Mucosa of rectum (tissue), 2 donors: Measurements from ENCODE around the gene TMEM115.

ENCODE experiments used
- H3K27ac ChIP-seq, 2 donors: one replicate each; pipeline ENCODE4 v1.7.0; 2013; ENCODE audit warnings: inconsistent platforms in 2 of 2, low read depth in 2 of 2, low read length in 2 of 2
- H3K27me3 ChIP-seq, 2 donors: one replicate each; pipeline ENCODE4 v1.7.0; 2013; ENCODE audit warnings: low read length in 2 of 2; ENCODE audit not compliant: control insufficient read depth in 2 of 2, insufficient read depth in 2 of 2
- H3K36me3 ChIP-seq, 2 donors: one replicate each; pipeline ENCODE4 v1.7.0; 2013; ENCODE audit warnings: low read length in 2 of 2; ENCODE audit not compliant: control insufficient read depth in 2 of 2, insufficient read depth in 2 of 2
- H3K4me1 ChIP-seq, 2 donors: one replicate each; pipeline ENCODE4 v1.7.0; 2013; ENCODE audit warnings: low read length in 2 of 2, mild to moderate bottlenecking in 1 of 2; ENCODE audit not compliant: control insufficient read depth in 2 of 2, insufficient read depth in 2 of 2
- H3K4me3 ChIP-seq, 2 donors: one replicate each; pipeline ENCODE4 v1.7.0; 2013; ENCODE audit warnings: low read length in 2 of 2
- H3K9ac ChIP-seq, 2 donors: one replicate each; pipeline ENCODE4 v1.7.0; 2013; ENCODE audit warnings: low read length in 2 of 2, low read depth in 1 of 2, mild to moderate bottlenecking in 1 of 2
- H3K9me3 ChIP-seq, 2 donors: one replicate each; pipeline ENCODE4 v1.7.0; 2013; ENCODE audit warnings: low read length in 2 of 2; ENCODE audit not compliant: control insufficient read depth in 2 of 2
- donor health status: healthy.
- donor health status: Normal muscosa, but diverticular disease.

TMEM115 gene, protein sequence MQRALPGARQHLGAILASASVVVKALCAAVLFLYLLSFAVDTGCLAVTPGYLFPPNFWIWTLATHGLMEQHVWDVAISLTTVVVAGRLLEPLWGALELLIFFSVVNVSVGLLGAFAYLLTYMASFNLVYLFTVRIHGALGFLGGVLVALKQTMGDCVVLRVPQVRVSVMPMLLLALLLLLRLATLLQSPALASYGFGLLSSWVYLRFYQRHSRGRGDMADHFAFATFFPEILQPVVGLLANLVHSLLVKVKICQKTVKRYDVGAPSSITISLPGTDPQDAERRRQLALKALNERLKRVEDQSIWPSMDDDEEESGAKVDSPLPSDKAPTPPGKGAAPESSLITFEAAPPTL

GRCh38 chr3:50358911-50359759 lies at the start of gene TMEM115:
Gene TMEM115 (minus strand): TSS chr3:50359521. CDS start chr3:50359063, 458 bp downstream.
- peaks cover 32 to 34% of the 10 kb centered on the region in 2 donors for H3K4me1 ChIP-seq

GRCh38 chr3:50408443-50408944 lies 49.2 kb upstream of the TMEM115 start:
- H3K27ac ChIP-seq, result no peak overlapping the region

More at GRCh38 chr3:50358911-50359759, at the start of gene TMEM115:
- Histone ChIP-seq H3K4me3 (peak within 1 kb of the TSS; percentile 69 to 93), H3K9me3 (no peaks in the 10 kb centered on the region), H3K27me3 (no peaks in the 10 kb centered on the region), H3K36me3 (peaks cover 21 to 28% of the 10 kb centered on the region in 2 donors), H3K27ac (peak within 1 kb of the TSS; percentile 76 to 89), H3K9ac (peak within 1 kb of the TSS; percentile 82 to 98)

DNA sequence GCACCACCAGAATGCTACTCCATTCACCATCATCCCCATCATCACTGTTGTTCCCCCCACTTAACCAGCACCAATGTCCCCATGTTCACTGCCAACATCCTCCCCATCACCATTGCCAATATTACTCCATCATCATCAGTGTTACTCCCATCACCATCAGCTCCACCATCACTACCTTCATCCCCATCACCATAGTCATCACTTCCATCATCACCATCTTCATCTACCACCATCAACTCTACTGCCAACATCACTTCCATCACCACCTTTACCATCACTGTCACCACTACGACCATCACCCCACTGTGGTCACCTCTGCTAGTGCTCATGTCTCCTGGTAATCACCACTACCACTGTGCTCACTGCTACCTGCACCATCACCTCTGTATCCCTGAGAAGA lies 47.2 kb upstream of the TMEM115 start:
- no peak overlapping the region for H3K27ac ChIP-seq

More at GRCh38 chr3:50408443-50408944, 49.2 kb upstream of the TMEM115 start:
- no peak overlapping the region for H3K4me3 ChIP-seq
- no peaks in the 10 kb centered on the region for H3K36me3 ChIP-seq
- no peak overlapping the region for H3K9ac ChIP-seq
- no peaks in the 10 kb centered on the region for H3K4me1 ChIP-seq
- no peaks in the 10 kb centered on the region for H3K9me3 ChIP-seq
- no peaks in the 10 kb centered on the region for H3K27me3 ChIP-seq

GRCh38 chr3:50405249-50405648 lies 45.9 kb upstream of the TMEM115 start:
- no peak overlapping the region for H3K27ac ChIP-seq
- H3K4me1 ChIP-seq, result peaks cover 0 to 4% of the 10 kb centered on the region in 2 donors
- no peaks in the 10 kb centered on the region for H3K36me3 ChIP-seq
- H3K9me3 ChIP-seq, result no peaks in the 10 kb centered on the region
- H3K27me3 ChIP-seq, result no peaks in the 10 kb centered on the region
- no peak overlapping the region for H3K9ac ChIP-seq
- no peak overlapping the region for H3K4me3 ChIP-seq

More for the DNA sequence above, 47.2 kb upstream of the TMEM115 start:
- H3K4me1 ChIP-seq, result peaks cover 0 to 4% of the 10 kb centered on the region in 2 donors
- no peaks in the 10 kb centered on the region for H3K9me3 ChIP-seq
- H3K9ac ChIP-seq, result no peak overlapping the region
- no peaks in the 10 kb centered on the region for H3K36me3 ChIP-seq
- H3K4me3 ChIP-seq, result no peak overlapping the region
- H3K27me3 ChIP-seq, result no peaks in the 10 kb centered on the region

- H3K9ac ChIP-seq, result no peak overlapping the region
- H3K36me3 ChIP-seq, result no peaks in the 10 kb centered on the region
- no peaks in the 10 kb centered on the region for H3K9me3 ChIP-seq
- H3K4me1 ChIP-seq, result peaks cover 0 to 4% of the 10 kb centered on the region in 2 donors
- no peaks in the 10 kb centered on the region for H3K27me3 ChIP-seq
- no peak overlapping the region for H3K27ac ChIP-seq
- H3K4me3 ChIP-seq, result no peak overlapping the region
Measured at GRCh38 chr3:50401978-50402595, 42.8 kb upstream of the TMEM115 start.

GRCh38 chr3:50396502-50396901 lies 37.2 kb upstream of the TMEM115 start:
- Histone ChIP-seq H3K36me3 (no peaks in the 10 kb centered on the region), H3K9me3 (no peaks in the 10 kb centered on the region)

GRCh38 chr3:50395070-50395860 lies 35.9 kb upstream of the TMEM115 start:
- no peaks in the 10 kb centered on the region for H3K36me3 ChIP-seq
- H3K9me3 ChIP-seq, result no peaks in the 10 kb centered on the region

More at GRCh38 chr3:50396502-50396901, 37.2 kb upstream of the TMEM115 start:
- Histone ChIP-seq H3K9ac (no peak overlapping the region), H3K4me3 (no peak overlapping the region), H3K27me3 (no peaks in the 10 kb centered on the region), H3K4me1 (no peaks in the 10 kb centered on the region), H3K27ac (no peak overlapping the region)

GRCh38 chr3:50393061-50393460 lies 33.7 kb upstream of the TMEM115 start:
- H3K4me3 ChIP-seq, result no peak overlapping the region
- H3K36me3 ChIP-seq, result no peaks in the 10 kb centered on the region
- H3K27ac ChIP-seq, result no peak overlapping the region
- no peak overlapping the region for H3K9ac ChIP-seq
- H3K9me3 ChIP-seq, result no peaks in the 10 kb centered on the region
- peaks cover 4 to 9% of the 10 kb centered on the region in 2 donors for H3K4me1 ChIP-seq
- H3K27me3 ChIP-seq, result no peaks in the 10 kb centered on the region

More at GRCh38 chr3:50395070-50395860, 35.9 kb upstream of the TMEM115 start:
- H3K4me3 ChIP-seq, result no peak overlapping the region
- peaks cover 4 to 9% of the 10 kb centered on the region in 2 donors for H3K4me1 ChIP-seq
- no peak overlapping the region for H3K27ac ChIP-seq
- H3K9ac ChIP-seq, result no peak overlapping the region
- no peaks in the 10 kb centered on the region for H3K27me3 ChIP-seq

GRCh38 chr3:50392101-50392715 lies 32.9 kb upstream of the TMEM115 start:
- Histone ChIP-seq H3K27ac (no peak overlapping the region), H3K4me1 (peaks cover 4 to 9% of the 10 kb centered on the region in 2 donors), H3K36me3 (no peaks in the 10 kb centered on the region), H3K9ac (no peak overlapping the region), H3K9me3 (no peaks in the 10 kb centered on the region), H3K27me3 (no peaks in the 10 kb centered on the region), H3K4me3 (no peak overlapping the region)
